HG02588 (cell line): ENCODE results near the gene PLCL1.
"Not testable (repeated sequence)": the region's sequence is repeated elsewhere in the genome, so short reads cannot be mapped to it uniquely, and the experiment has no call there.

Source experiments
- ATAC-seq: cut with Tn5 transposase; IDR thresholded peaks from one replicate; pipeline ENCODE4 v1.9.1; 2021; ENCODE audit warnings: mild to moderate bottlenecking, moderate library complexity; ENCODE audit not compliant: unreplicated experiment

Gene PLCL1

GRCh38 chr2:197992482-197993133 is 188.2 kb downstream of the PLCL1 start:
- ATAC-seq, result peak; percentile 89

- ATAC-seq, result no peak
Measured at GRCh38 chr2:197993363-197993762, 189.0 kb downstream of the PLCL1 start.

GRCh38 chr2:197993830-197994229 is 189.4 kb downstream of the PLCL1 start:
- no peak for ATAC-seq

DNA sequence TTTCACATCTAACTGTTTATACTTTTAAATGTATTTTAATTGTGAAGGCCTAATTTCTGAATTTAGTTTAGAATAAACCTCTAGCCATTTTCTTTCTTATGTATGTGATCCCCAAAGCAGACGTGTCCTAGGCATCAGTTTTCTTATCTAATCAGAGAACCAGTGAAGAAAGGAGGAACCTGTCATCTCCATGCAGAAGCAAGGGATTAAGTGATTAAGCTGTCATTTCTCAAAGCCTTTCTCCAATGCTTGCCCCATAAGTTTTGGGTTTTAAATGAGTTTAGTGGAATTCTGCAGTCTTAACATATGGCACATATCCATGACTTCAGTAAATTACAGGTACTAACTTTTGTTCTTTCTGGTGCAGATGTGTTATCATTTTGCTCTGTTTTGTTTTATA is 190.4 kb downstream of the PLCL1 start:
- ATAC-seq, result no peak

DNA sequence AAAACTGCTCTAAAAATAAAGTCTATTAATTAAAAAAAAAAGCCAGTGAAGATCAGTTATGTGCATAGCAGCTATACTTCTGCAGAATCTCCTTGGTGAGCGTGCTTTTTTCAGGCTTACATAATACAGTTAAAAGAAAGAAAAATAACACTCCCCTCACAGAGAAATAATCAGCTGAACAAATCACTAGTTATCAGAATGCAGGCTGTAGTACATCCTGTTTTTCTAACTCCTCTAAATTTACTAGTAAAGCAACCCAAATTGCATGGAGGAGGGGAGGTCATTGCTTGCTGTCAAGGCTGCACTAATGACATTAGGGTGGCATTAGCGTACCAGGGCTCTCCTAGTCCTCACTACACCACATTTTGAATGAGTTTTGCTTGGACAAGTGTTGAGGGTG is 192.2 kb downstream of the PLCL1 start:
- ATAC-seq, result no peak

GRCh38 chr2:197997083-197997541 is 192.7 kb downstream of the PLCL1 start:
- ATAC-seq, result no peak

GRCh38 chr2:197998702-197999101 is 194.3 kb downstream of the PLCL1 start:
- ATAC-seq, result no peak

GRCh38 chr2:198000417-198000816 is 196.0 kb downstream of the PLCL1 start:
- ATAC-seq, result no peak

- ATAC-seq, result no peak
Measured at GRCh38 chr2:198004173-198004572, 199.8 kb downstream of the PLCL1 start.

DNA sequence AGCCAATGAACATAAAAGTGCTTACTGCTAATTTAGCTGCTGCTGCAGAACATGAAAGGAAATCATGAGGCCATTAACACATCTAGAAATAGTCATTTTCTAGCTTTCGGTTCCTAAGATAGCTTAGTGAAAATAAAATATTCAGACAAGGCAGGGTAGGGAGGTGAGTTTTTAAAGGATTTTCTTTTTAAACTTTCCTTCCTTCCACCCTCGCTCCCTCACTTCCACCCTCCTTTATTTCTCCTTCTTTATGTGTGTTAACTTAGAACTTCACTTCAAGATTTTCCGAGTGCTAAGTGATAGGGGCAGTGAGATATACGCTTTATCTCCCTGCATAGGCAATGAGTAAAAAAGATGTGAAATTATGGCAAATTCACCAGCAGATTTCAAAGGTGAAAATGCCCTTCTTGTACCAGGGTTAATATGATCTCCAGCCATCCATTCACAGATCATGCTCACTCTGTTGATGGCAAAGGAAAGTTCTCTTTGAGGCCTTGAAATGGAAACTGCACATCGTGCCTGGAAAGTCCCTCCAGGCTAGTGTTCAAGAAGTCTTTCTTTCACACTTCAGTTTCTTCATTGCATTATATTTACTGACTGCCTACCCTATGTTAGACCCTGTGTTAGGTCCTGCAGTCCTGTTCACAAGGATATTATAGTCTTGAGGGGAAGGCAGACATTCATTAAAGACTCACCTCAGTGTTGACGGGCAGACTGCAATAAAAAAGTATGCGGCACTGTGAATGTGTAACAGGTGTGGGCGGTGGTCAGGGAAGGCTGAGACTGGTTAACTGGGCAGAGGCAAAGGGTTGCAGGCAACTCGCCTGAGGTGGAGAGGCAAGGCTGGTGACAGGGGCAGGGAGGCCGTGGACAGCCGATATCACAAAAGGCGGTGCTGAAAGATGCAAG is 200.8 kb downstream of the PLCL1 start:
- peak; percentile 82 for ATAC-seq

DNA sequence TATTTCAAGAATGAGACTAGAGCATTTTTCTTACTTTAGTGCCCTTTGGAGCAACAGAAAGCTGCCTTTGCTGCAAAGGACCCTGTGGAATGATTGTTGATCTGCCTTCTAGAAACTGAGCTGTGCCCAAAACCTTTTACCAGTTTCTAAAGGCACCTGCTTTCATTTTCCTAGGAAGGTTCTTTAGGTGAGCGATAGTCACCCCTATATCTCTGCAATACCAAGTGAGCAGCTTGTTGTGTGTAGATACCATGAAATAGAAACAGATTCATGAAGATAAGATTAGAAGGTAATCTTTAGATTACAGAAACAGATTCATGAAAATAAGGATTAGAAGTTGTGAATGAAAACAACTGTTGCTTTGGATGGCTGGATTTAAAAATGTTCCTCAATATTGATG is 202.3 kb downstream of the PLCL1 start:
- ATAC-seq, result no peak

DNA sequence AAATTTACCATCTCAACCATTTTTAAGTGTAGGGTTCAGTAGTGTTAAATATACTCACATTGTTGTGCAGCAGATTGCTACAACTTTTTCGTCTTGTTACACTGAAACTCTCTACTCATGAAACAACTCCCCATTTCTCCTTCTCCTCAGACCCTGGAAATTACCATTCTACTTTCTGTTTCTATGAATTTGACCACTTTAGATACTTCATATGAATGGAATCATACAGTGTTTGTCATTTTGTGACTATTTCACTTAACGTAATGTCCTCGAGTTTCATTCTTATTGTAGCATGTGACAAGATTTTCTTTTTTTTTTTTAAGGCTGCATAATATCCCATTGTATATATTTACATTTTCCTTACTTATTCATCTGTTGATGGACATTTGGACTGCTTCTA is 203.8 kb downstream of the PLCL1 start:
- ATAC-seq, result no peak

- no peak for ATAC-seq
Measured at GRCh38 chr2:198012025-198012424, 207.6 kb downstream of the PLCL1 start.

DNA sequence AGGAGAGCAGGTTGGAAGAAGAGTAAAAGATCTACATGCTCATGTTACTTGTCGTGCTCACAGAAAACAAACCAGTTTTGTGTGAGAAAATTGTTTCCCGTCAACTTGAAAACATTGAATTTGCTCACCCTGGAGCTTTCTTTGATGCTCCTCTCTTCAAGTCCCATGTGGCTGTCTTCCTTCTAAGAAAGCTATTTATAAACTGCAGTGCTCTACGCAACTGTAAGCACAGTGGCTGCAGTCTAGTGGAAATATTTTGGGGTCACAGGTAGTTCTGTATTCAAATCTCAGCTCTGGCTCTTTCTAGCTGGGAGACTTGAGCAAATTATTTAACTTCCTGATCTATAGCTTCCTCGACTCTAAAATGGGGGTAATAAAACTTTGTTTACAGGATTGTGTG is 211.8 kb downstream of the PLCL1 start:
- ATAC-seq, result no peak

- ATAC-seq, result no peak
Measured at GRCh38 chr2:198017068-198017467, 212.7 kb downstream of the PLCL1 start.

DNA sequence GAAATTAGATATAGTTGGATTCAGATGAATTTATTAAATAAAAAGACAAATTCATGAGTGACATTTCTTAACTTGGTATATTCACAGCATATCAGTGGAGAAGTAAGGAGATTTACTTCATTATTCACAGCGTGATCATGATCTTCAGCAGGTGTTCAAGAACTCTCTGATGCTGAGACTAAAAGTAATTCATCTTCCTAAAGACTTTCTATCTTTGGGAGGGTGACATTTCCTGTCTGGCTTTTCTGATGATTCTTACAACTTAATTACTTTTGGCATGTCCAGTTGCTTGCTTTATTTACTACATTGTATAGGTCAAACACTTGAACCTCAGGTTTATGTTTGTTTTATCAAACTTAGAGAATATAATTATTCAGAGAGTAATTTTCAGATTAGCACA is 224.6 kb downstream of the PLCL1 start:
- ATAC-seq, result no peak

- not testable (repeated sequence) for ATAC-seq
Measured at GRCh38 chr2:198029576-198029975, 225.2 kb downstream of the PLCL1 start.

DNA sequence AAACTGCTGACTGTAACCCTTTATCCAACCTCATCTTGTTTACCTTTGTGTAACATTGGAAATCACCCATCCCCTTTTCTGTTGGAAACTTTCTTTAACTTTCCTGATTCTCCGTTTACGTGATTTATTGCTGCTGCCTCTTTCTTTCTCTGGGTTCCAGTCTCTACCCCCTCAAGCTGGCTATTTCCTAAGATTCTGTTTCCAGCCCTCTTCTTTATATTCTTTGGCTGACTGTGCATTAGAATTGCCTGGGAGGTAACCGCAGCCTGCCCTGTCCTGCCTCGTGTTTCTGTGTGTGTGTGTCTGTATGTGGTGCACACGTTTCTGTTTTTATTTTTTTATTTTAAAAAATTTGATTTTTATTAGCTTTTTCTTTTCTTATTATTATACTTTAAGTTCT is 229.2 kb downstream of the PLCL1 start:
- no peak for ATAC-seq

- ATAC-seq, result no peak
Measured at GRCh38 chr2:198036029-198036879, 231.9 kb downstream of the PLCL1 start.

- no peak for ATAC-seq
Measured at GRCh38 chr2:198040835-198041234, 236.4 kb downstream of the PLCL1 start.

- peak; percentile 80 for ATAC-seq
Measured at GRCh38 chr2:198042189-198042588, 237.8 kb downstream of the PLCL1 start.
